ENCODE measurements around the gene SND1.

Gene SND1

DNA sequence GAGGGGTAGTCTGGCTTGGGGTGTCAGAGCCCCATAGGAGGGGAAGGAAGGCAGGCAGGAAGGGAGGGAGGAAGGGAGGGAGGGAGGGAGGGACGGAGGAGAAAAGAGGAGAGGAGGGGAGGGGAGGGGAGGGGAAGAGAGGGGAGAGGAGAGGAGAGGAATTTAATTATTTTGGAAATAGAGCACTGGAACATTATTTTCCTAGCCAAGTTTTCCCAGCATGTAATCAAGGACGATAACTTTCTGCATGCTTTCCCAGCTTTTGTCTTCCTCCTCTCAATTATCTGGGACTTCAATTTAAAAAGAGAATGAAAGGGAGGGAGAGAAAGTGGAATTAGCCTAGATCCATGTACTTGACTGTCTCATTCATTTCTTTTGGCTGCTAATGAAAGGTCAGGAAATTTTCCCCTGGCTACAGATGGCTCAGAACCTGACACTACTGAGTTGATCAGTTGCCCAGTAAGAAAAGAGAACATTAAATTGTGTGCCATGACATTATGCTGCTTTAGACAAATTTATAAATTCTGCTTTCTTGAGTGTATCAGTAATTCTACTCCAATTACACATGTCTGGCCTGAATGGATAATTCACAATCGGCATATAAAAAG, 230.4 kb downstream of the SND1 start:
- no peak overlapping the region for H4K8ac ChIP-seq (ENCODE audit: low read length)
- no peak overlapping the region for H2BK120ac ChIP-seq (ENCODE audit: low read depth, low read length)
- no peak overlapping the region for H3K4me2 ChIP-seq (ENCODE audit: low read length, poor library complexity, severe bottlenecking)
- WGBS: 95% methylated on average over 3 of the region's 3 CpGs
- H3K4me1 ChIP-seq (ENCODE audit: control insufficient read depth, insufficient read depth, low read depth, low read length): peaks cover 8% of the 10 kb centered on the region
- H3K79me1 ChIP-seq (replicated peaks; ENCODE audit: low read length, poor library complexity, severe bottlenecking): peaks cover 15% of the 10 kb centered on the region
- no peak overlapping the region for H2BK15ac ChIP-seq (ENCODE audit: low read depth, poor library complexity, severe bottlenecking)
- H3K27me3 ChIP-seq (ENCODE audit: control insufficient read depth in 1 of 2, insufficient read depth in 1 of 2, low read length in 2 of 2): no peaks in the 10 kb centered on the region
- no peak overlapping the region for H2BK12ac ChIP-seq (ENCODE audit: low read length in 2 of 2)
- H3K4me3 ChIP-seq (ENCODE audit: insufficient read depth in 1 of 2, low read depth in 1 of 2, low read length in 2 of 2): no peak overlapping the region
- H2AK5ac ChIP-seq (ENCODE audit: low read length, severe bottlenecking): no peak overlapping the region
- H3K27ac ChIP-seq (ENCODE audit: low read length, poor library complexity, severe bottlenecking): no peak overlapping the region
- no peak overlapping the region for H4K91ac ChIP-seq (ENCODE audit: low read length)
- no peak overlapping the region for H3K9ac ChIP-seq (ENCODE audit: low read length)
- H2BK5ac ChIP-seq (ENCODE audit: low read depth, low read length, poor library complexity, severe bottlenecking): no peak overlapping the region
- H3K4ac ChIP-seq (ENCODE audit: low read depth in 1 of 2, low read length in 2 of 2): no peak overlapping the region
- no peak for DNase-seq
- no peak overlapping the region for H3K18ac ChIP-seq (ENCODE audit: low read depth in 1 of 2, low read length in 2 of 2)
- no peak overlapping the region for H3K14ac ChIP-seq (ENCODE audit: low read length in 2 of 2)
- no peaks in the 10 kb centered on the region for H3K9me3 ChIP-seq (ENCODE audit: control insufficient read depth, low read length)
- H3K23ac ChIP-seq (ENCODE audit: low read length in 2 of 2): no peak overlapping the region
- H2AFZ ChIP-seq (ENCODE audit: low read depth, low read length): no peak overlapping the region
- no peaks in the 10 kb centered on the region for H3K36me3 ChIP-seq (ENCODE audit: control insufficient read depth in 1 of 2, insufficient read depth in 2 of 2, low read depth in 1 of 2, low read length in 2 of 2)

DNA sequence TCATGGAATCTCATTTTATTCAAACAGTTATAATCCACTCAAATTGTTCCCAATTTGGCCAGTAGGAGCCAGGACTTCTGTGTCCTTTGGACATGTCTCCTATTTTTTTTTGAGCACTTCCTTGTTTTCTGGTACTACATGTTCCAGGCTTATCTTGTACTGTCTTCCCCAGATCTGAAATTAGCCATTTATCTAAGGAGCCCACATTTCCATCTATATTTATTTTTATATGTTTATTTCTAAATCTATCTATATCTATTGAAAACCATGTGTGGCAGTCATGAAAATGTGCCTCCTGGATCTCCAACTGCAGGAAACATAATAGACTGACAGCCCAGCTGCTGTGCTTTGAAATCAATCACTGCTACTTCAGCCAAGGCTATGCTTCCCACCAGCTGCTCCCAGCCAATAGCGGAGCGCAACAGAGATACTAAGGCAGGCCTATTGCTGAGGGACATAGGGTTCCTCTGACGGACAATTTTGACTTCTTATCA, 232.1 kb downstream of the SND1 start:
- Histone ChIP-seq H3K14ac (ENCODE audit: low read length in 2 of 2) (no peak overlapping the region), H3K9ac (ENCODE audit: low read length) (no peak overlapping the region)
- WGBS: 96% methylated on average over 3 of the region's 3 CpGs

DNA sequence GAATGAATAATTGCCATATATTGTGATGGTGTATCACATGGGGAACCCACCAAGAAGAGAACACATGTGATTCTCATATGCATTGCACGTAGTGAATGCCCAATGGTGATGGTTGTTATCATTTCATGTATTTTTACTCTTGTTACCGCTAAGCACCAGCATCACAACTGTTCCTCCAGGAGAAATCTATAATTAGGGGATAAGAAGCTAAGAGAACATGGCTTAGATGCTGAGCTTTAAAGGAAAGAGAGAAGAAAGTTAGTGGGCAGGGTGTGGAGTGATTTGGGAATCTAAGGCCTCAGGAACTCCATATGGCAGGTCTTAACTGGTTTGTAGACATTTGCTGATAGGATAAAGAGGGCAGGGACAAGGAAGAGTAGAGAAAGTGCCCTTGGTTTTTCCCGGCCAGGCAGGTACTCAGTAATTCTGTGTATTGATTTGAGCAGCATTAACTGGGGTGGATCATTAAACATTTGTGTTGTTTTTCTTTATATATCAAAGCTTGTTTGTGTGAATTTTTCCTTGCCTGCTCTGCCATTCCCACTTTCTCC, 233.3 kb downstream of the SND1 start:
- no peak for DNase-seq
- Histone ChIP-seq H2BK120ac (ENCODE audit: low read depth, low read length) (no peak overlapping the region), H3K27me3 (ENCODE audit: control insufficient read depth in 1 of 2, insufficient read depth in 1 of 2, low read length in 2 of 2) (no peaks in the 10 kb centered on the region), H3K4me2 (ENCODE audit: low read length, poor library complexity, severe bottlenecking) (no peak overlapping the region), H3K18ac (ENCODE audit: low read depth in 1 of 2, low read length in 2 of 2) (no peak overlapping the region), H3K79me1 (replicated peaks; ENCODE audit: low read length, poor library complexity, severe bottlenecking) (peaks cover 13% of the 10 kb centered on the region), H3K4ac (ENCODE audit: low read depth in 1 of 2, low read length in 2 of 2) (no peak overlapping the region), H2BK5ac (ENCODE audit: low read depth, low read length, poor library complexity, severe bottlenecking) (no peak overlapping the region), H2BK15ac (ENCODE audit: low read depth, poor library complexity, severe bottlenecking) (no peak overlapping the region), H3K9ac (ENCODE audit: low read length) (peak overlapping the region; percentile 43), H4K91ac (ENCODE audit: low read length) (no peak overlapping the region), H2AFZ (ENCODE audit: low read depth, low read length) (no peak overlapping the region), H3K23ac (ENCODE audit: low read length in 2 of 2) (no peak overlapping the region), H3K36me3 (ENCODE audit: control insufficient read depth in 1 of 2, insufficient read depth in 2 of 2, low read depth in 1 of 2, low read length in 2 of 2) (peaks cover 0 to 23% of the 10 kb centered on the region in 2 experiments), H3K27ac (ENCODE audit: low read length, poor library complexity, severe bottlenecking) (no peak overlapping the region), H2AK5ac (ENCODE audit: low read length, severe bottlenecking) (peak overlapping the region; percentile 42), H3K9me3 (ENCODE audit: control insufficient read depth, low read length) (no peaks in the 10 kb centered on the region), H3K14ac (ENCODE audit: low read length in 2 of 2) (no peak overlapping the region), H3K4me3 (ENCODE audit: insufficient read depth in 1 of 2, low read depth in 1 of 2, low read length in 2 of 2) (no peak overlapping the region), H3K4me1 (ENCODE audit: control insufficient read depth, insufficient read depth, low read depth, low read length) (peaks cover 5% of the 10 kb centered on the region), H2BK12ac (ENCODE audit: low read length in 2 of 2) (no peak overlapping the region), H4K8ac (ENCODE audit: low read length) (no peak overlapping the region)
- WGBS: 94% methylated on average over 3 of the region's 3 CpGs

More for the DNA sequence above, 232.1 kb downstream of the SND1 start:
- no peak overlapping the region for H3K4me3 ChIP-seq (ENCODE audit: insufficient read depth in 1 of 2, low read depth in 1 of 2, low read length in 2 of 2)
- no peak overlapping the region for H3K4ac ChIP-seq (ENCODE audit: low read depth in 1 of 2, low read length in 2 of 2)
- no peak overlapping the region for H3K27ac ChIP-seq (ENCODE audit: low read length, poor library complexity, severe bottlenecking)
- no peak overlapping the region for H2BK15ac ChIP-seq (ENCODE audit: low read depth, poor library complexity, severe bottlenecking)
- H3K79me1 ChIP-seq (replicated peaks; ENCODE audit: low read length, poor library complexity, severe bottlenecking): peaks cover 13% of the 10 kb centered on the region
- H3K27me3 ChIP-seq (ENCODE audit: control insufficient read depth in 1 of 2, insufficient read depth in 1 of 2, low read length in 2 of 2): no peaks in the 10 kb centered on the region
- H2AK5ac ChIP-seq (ENCODE audit: low read length, severe bottlenecking): peak overlapping the region; percentile 74
- no peak for DNase-seq
- peak overlapping the region; percentile 42 for H4K8ac ChIP-seq (ENCODE audit: low read length)
- no peak overlapping the region for H2BK12ac ChIP-seq (ENCODE audit: low read length in 2 of 2)
- no peak overlapping the region for H2BK5ac ChIP-seq (ENCODE audit: low read depth, low read length, poor library complexity, severe bottlenecking)
- H3K36me3 ChIP-seq (ENCODE audit: control insufficient read depth in 1 of 2, insufficient read depth in 2 of 2, low read depth in 1 of 2, low read length in 2 of 2): peaks cover 0 to 15% of the 10 kb centered on the region in 2 experiments
- no peak overlapping the region for H2AFZ ChIP-seq (ENCODE audit: low read depth, low read length)
- H3K23ac ChIP-seq (ENCODE audit: low read length in 2 of 2): no peak overlapping the region
- H3K4me2 ChIP-seq (ENCODE audit: low read length, poor library complexity, severe bottlenecking): no peak overlapping the region
- no peak overlapping the region for H3K18ac ChIP-seq (ENCODE audit: low read depth in 1 of 2, low read length in 2 of 2)
- no peaks in the 10 kb centered on the region for H3K9me3 ChIP-seq (ENCODE audit: control insufficient read depth, low read length)
- no peak overlapping the region for H4K91ac ChIP-seq (ENCODE audit: low read length)
- H2BK120ac ChIP-seq (ENCODE audit: low read depth, low read length): no peak overlapping the region
- H3K4me1 ChIP-seq (ENCODE audit: control insufficient read depth, insufficient read depth, low read depth, low read length): peaks cover 8% of the 10 kb centered on the region

GRCh38 chr7:127885843-127886242, 233.8 kb downstream of the SND1 start:
- H3K18ac ChIP-seq (ENCODE audit: low read depth in 1 of 2, low read length in 2 of 2): no peak overlapping the region
- no peak overlapping the region for H2AFZ ChIP-seq (ENCODE audit: low read depth, low read length)
- no peak overlapping the region for H2BK12ac ChIP-seq (ENCODE audit: low read length in 2 of 2)
- no peak overlapping the region for H2BK15ac ChIP-seq (ENCODE audit: low read depth, poor library complexity, severe bottlenecking)
- peaks cover 13% of the 10 kb centered on the region for H3K79me1 ChIP-seq (replicated peaks; ENCODE audit: low read length, poor library complexity, severe bottlenecking)
- peak overlapping the region in 1 of 2 experiments; percentile 20 for H3K4me3 ChIP-seq (ENCODE audit: insufficient read depth in 1 of 2, low read depth in 1 of 2, low read length in 2 of 2)
- H4K8ac ChIP-seq (ENCODE audit: low read length): no peak overlapping the region
- peak overlapping the region; percentile 43 for H3K9ac ChIP-seq (ENCODE audit: low read length)
- DNase-seq: peak; percentile 82
- no peak overlapping the region for H3K14ac ChIP-seq (ENCODE audit: low read length in 2 of 2)
- 8% methylated on average over 3 of the region's 4 CpGs for WGBS
- H2BK5ac ChIP-seq (ENCODE audit: low read depth, low read length, poor library complexity, severe bottlenecking): no peak overlapping the region
- peaks cover 5% of the 10 kb centered on the region for H3K4me1 ChIP-seq (ENCODE audit: control insufficient read depth, insufficient read depth, low read depth, low read length)
- peaks cover 0 to 28% of the 10 kb centered on the region in 2 experiments for H3K36me3 ChIP-seq (ENCODE audit: control insufficient read depth in 1 of 2, insufficient read depth in 2 of 2, low read depth in 1 of 2, low read length in 2 of 2)
- no peaks in the 10 kb centered on the region for H3K27me3 ChIP-seq (ENCODE audit: control insufficient read depth in 1 of 2, insufficient read depth in 1 of 2, low read length in 2 of 2)
- H3K4me2 ChIP-seq (ENCODE audit: low read length, poor library complexity, severe bottlenecking): no peak overlapping the region
- no peak overlapping the region for H2AK5ac ChIP-seq (ENCODE audit: low read length, severe bottlenecking)
- no peak overlapping the region for H3K4ac ChIP-seq (ENCODE audit: low read depth in 1 of 2, low read length in 2 of 2)
- no peak overlapping the region for H3K23ac ChIP-seq (ENCODE audit: low read length in 2 of 2)
- no peak overlapping the region for H3K27ac ChIP-seq (ENCODE audit: low read length, poor library complexity, severe bottlenecking)
- H4K91ac ChIP-seq (ENCODE audit: low read length): no peak overlapping the region
- H2BK120ac ChIP-seq (ENCODE audit: low read depth, low read length): no peak overlapping the region
- H3K9me3 ChIP-seq (ENCODE audit: control insufficient read depth, low read length): no peaks in the 10 kb centered on the region
